HL-60 (cell line): ENCODE measurements around the gene TAOK3.
A peak's percentile ranks its signal among the peaks of the same experiment; 100 is the strongest.

ENCODE experiments used
- DNase-seq, 2 experiments: peaks; one replicate each; pipeline ENCODE4 v3.0.0-alpha.2; 2010 to 2020; ENCODE audit warnings: low read depth in 1 of 2, low spot score in 1 of 2
- H3K27ac ChIP-seq: fragments of 250-450 bp; sonication (Bioruptor Pico); replicated peaks from 2 replicates; pipeline ENCODE4 v1.5.1; 2020; ENCODE audit warnings: mild to moderate bottlenecking, moderate library complexity
- H3K27me3 ChIP-seq: fragments of 250-450 bp; sonication (Bioruptor Pico); 2 replicates; pipeline ENCODE4 v1.5.1; 2021; ENCODE audit warnings: mild to moderate bottlenecking, moderate library complexity; ENCODE audit not compliant: insufficient read depth, poor library complexity, severe bottlenecking
- H3K4me3 ChIP-seq: replicated peaks from 2 replicates; pipeline ENCODE4 v1.5.1; 2011; ENCODE audit warnings: mild to moderate bottlenecking, control low read depth, low read length; ENCODE audit not compliant: insufficient read depth
- CTCF ChIP-seq: IDR thresholded peaks from one replicate; pipeline ENCODE4 v1.5.1; 2011; ENCODE audit warnings: low read length, control low read depth, inconsistent platforms; ENCODE audit not compliant: insufficient read depth
- GABPA ChIP-seq: IDR thresholded peaks from 2 replicates; pipeline ENCODE4 v1.6.1; 2012; ENCODE audit warnings: low read depth
- POLR2AphosphoS5 ChIP-seq: IDR thresholded peaks from 2 replicates; pipeline ENCODE4 v1.6.1; 2012; ENCODE audit warnings: low read depth
- REST ChIP-seq: IDR thresholded peaks from 2 replicates; pipeline ENCODE4 v1.6.1; 2012; ENCODE audit warnings: low read depth; ENCODE audit not compliant: insufficient replicate concordance
- SPI1 ChIP-seq: IDR thresholded peaks from 2 replicates; pipeline ENCODE4 v1.6.1; 2012; ENCODE audit warnings: low read depth, mild to moderate bottlenecking, borderline replicate concordance

TAOK3 gene

GRCh38 chr12:118353721-118354120, 19.0 kb downstream of the TAOK3 start:
- no peak for TF ChIP-seq SPI1
- no peak for TF ChIP-seq POLR2AphosphoS5
- no peak for TF ChIP-seq REST
- no peak for TF ChIP-seq CTCF
- TF ChIP-seq GABPA, result no peak
- Histone ChIP-seq H3K27me3 (no peaks in the 10 kb centered on the region), H3K27ac (no peak overlapping the region), H3K4me3 (no peak overlapping the region)
- no peak for DNase-seq

DNA sequence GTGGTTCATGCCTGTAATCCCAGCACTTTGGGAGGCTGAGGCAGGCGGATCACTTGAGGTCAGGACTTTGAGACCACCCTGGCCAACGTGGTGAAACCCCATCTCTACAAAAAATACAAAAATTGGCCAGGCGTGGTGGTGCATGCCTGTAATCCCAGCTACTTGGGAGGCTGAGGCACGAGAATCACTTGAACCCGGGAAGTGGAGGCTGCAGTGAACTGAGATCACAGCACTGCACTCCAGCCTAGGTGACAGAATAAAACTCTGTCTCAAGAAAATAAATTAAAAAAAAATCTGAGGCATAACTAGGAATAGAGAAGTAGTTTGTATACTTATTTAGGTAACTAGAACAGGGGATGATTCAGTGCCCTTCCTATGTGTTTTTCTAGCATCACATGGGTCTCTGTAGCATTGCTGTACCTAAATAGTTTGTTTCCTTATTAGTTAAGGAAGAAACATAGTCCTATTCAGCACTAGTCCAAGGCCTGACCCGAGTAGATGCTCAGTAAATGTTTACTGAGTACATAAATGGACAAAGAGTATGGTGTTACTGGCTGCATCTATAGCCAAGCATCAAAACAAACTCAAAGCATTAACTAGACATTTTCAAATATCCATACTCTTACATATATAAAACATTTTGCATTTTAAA, 21.7 kb downstream of the TAOK3 start:
- TF ChIP-seq POLR2AphosphoS5 (no peak), GABPA (no peak), SPI1 (no peak), REST (no peak), CTCF (no peak)
- Histone ChIP-seq H3K27me3 (no peaks in the 10 kb centered on the region), H3K4me3 (no peak overlapping the region), H3K27ac (no peak overlapping the region)
- no peak for DNase-seq

DNA sequence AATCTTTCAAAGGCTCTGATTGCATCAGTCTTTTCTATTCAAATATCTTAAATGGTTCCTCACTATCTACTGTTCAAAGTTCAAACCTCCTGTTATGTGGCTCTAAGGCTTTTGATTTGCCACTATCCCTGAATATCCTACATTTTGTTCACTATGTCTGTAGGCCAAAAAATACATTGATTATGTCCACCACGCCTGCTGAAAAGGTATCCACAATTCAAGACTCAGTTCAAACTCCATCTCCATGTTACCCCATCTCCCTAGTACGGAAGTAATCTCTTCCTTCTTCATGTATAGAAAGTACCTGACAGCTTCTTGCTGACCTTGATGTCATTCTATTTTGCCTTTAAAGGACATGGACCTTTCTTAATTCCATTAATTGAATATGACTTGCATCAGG, 24.8 kb downstream of the TAOK3 start:
- Histone ChIP-seq H3K27ac (peak overlapping the region; percentile 19; the same call in 1 of the 2 replicates), H3K4me3 (no peak overlapping the region), H3K27me3 (no peaks in the 10 kb centered on the region)
- TF ChIP-seq POLR2AphosphoS5 (no peak), REST (no peak), GABPA (no peak), CTCF (no peak), SPI1 (no peak)
- no peak for DNase-seq
